Ishikawa (cell line): ENCODE measurements around the gene SHISA9.

Experiments
- RAD21 ChIP-seq: IDR thresholded peaks from 2 replicates; pipeline ENCODE4 v1.6.1; 2012; ENCODE audit warnings: low read depth
- TEAD4 ChIP-seq: IDR thresholded peaks from 2 replicates; pipeline ENCODE4 v1.6.1; 2012
- ZBTB7A ChIP-seq: IDR thresholded peaks from 2 replicates; pipeline ENCODE4 v1.6.1; 2012; ENCODE audit warnings: low read depth
- TF ChIP-seq, protein P1 (sequence below): IDR thresholded peaks from 2 replicates; pipeline ENCODE4 v1.6.1; 2012

DNA sequence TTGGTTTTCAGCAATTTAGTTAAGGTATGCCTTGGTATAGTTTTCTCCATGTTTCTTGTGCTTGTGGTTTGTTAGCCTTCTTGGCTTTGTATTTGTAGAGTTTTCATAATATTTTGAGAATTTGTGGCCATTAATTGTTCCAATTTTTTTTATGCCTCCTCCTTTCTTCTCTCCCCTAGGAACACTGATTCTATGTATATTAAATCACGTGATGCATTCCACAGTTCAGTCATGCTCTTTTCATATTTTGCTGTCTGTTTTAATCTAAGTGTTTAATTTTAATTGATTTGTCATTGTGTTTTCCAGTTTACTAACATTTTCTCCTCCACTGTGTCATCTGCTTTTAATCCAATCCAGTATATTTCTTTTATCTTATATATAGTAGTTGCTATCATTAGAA is 263.6 kb downstream of the SHISA9 start:
- TF ChIP-seq, protein P1, sequence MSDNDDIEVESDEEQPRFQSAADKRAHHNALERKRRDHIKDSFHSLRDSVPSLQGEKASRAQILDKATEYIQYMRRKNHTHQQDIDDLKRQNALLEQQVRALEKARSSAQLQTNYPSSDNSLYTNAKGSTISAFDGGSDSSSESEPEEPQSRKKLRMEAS, result no peak
- no peak for TF ChIP-seq TEAD4
- TF ChIP-seq ZBTB7A, result no peak
- no peak for TF ChIP-seq RAD21
